GM23338 (cell line): ENCODE data around the gene SEMA3C. TPM values are rescaled to one million over a fixed set of nuclear protein-coding genes. Genes with fewer than 3 reads are reported as not detected.

Experiments
- ATAC-seq: fragments of 200-7000 bp; cut with Tn5 transposase; 3 replicates; pipeline ENCODE4 v1.9.1; 2020
- DNase-seq: peaks from one replicate; pipeline ENCODE4 v3.0.0-alpha.2; 2015; ENCODE audit warnings: low spot score
- H2AFZ ChIP-seq: fragments of 200-600 bp; sonication (generic); 2 replicates; pipeline ENCODE4 v1.8.0; 2016; ENCODE audit warnings: antibody characterized with exemption, mild to moderate bottlenecking, moderate library complexity
- H3F3A ChIP-seq: fragments of 200-600 bp; sonication (generic); replicated peaks from 2 replicates; pipeline ENCODE4 v1.8.0; 2017; ENCODE audit warnings: antibody characterized with exemption, mixed run types, low read depth
- H3K27ac ChIP-seq: fragments of 200-600 bp; sonication (generic); 2 replicates; pipeline ENCODE4 v1.6.1; 2016; ENCODE audit warnings: low read depth
- H3K27me3 ChIP-seq: fragments of 200-600 bp; sonication (generic); 2 replicates; pipeline ENCODE4 v1.8.0; 2016; ENCODE audit warnings: mild to moderate bottlenecking, mixed run types, moderate library complexity; ENCODE audit not compliant: insufficient read depth
- H3K36me3 ChIP-seq: fragments of 200-600 bp; sonication (generic); 2 replicates; pipeline ENCODE4 v1.8.0; 2016; ENCODE audit warnings: mild to moderate bottlenecking; ENCODE audit not compliant: insufficient read depth
- H3K4me1 ChIP-seq: fragments of 200-600 bp; sonication (generic); 2 replicates; pipeline ENCODE4 v1.8.0; 2016; ENCODE audit warnings: mild to moderate bottlenecking, moderate library complexity; ENCODE audit not compliant: insufficient read depth
- H3K4me2 ChIP-seq: fragments of 200-600 bp; sonication (generic); 2 replicates; pipeline ENCODE4 v1.7.1; 2017; ENCODE audit warnings: mixed run types
- H3K4me3 ChIP-seq: fragments of 200-600 bp; sonication (generic); 2 replicates; pipeline ENCODE4 v1.6.1; 2016; ENCODE audit warnings: mixed run types
- H3K79me2 ChIP-seq: fragments of 200-600 bp; sonication (generic); replicated peaks from 2 replicates; pipeline ENCODE4 v1.8.0; 2017; ENCODE audit warnings: mild to moderate bottlenecking; ENCODE audit not compliant: insufficient read depth
- H3K9me2 ChIP-seq: fragments of 200-600 bp; sonication (generic); 2 replicates; pipeline ENCODE4 v1.8.0; 2017; ENCODE audit not compliant: insufficient read depth
- H4K20me1 ChIP-seq: fragments of 200-600 bp; sonication (generic); replicated peaks from 2 replicates; pipeline ENCODE4 v1.8.0; 2017; ENCODE audit warnings: mild to moderate bottlenecking; ENCODE audit not compliant: insufficient read depth
- H3K27ac Mint-ChIP-seq: 2 replicates; pipeline ENCODE4 v1.8.0; 2020; ENCODE audit warnings: inconsistent platforms, mild to moderate bottlenecking, moderate library complexity, mixed read lengths
- H3K27me3 Mint-ChIP-seq: 3 replicates; pipeline ENCODE4 v1.8.0; 2022; ENCODE audit warnings: low read depth, mild to moderate bottlenecking, moderate library complexity, mixed read lengths, inconsistent platforms; ENCODE audit not compliant: insufficient read depth, poor library complexity
- H3K36me3 Mint-ChIP-seq: 3 replicates; pipeline ENCODE4 v1.8.0; 2021; ENCODE audit warnings: low read depth, mild to moderate bottlenecking, inconsistent platforms, moderate library complexity, mixed read lengths
- H3K4me1 Mint-ChIP-seq: 3 replicates; pipeline ENCODE4 v1.8.0; 2020; ENCODE audit warnings: mild to moderate bottlenecking, inconsistent platforms, mixed read lengths
- H3K4me3 Mint-ChIP-seq: 3 replicates; pipeline ENCODE4 v1.8.0; 2021; ENCODE audit warnings: moderate library complexity, mild to moderate bottlenecking, inconsistent platforms, mixed read lengths
- H3K9me3 Mint-ChIP-seq: 3 replicates; pipeline ENCODE4 v1.8.0; 2020; ENCODE audit warnings: moderate library complexity, mild to moderate bottlenecking, inconsistent platforms, mixed read lengths
- CREB1 ChIP-seq: fragments of 250-450 bp; sonication (Bioruptor Pico); IDR thresholded peaks from 2 replicates; pipeline ENCODE4 v1.5.0; 2020; ENCODE audit warnings: low read depth, mild to moderate bottlenecking, moderate library complexity
- CTCF ChIP-seq, 2 experiments: fragments of 200-600 bp in 1 of 2; sonication (generic) in 1 of 2; conservative IDR thresholded peaks; 2 replicates each; pipeline versions ENCODE4 v1.5.1 to v1.6.1; 2016 to 2017; ENCODE audit warnings: antibody characterized with exemption in 2 of 2, low read depth in 2 of 2, mild to moderate bottlenecking in 2 of 2, moderate library complexity in 1 of 2
- EZH2 ChIP-seq: fragments of 200-600 bp; sonication (generic); IDR thresholded peaks from one replicate; pipeline ENCODE4 v1.8.0; 2017; ENCODE audit warnings: antibody characterized with exemption, mild to moderate bottlenecking, low read depth; ENCODE audit not compliant: unreplicated experiment
- EZH2phosphoT487 ChIP-seq: fragments of 200-600 bp; sonication (generic); IDR thresholded peaks from one replicate; pipeline ENCODE4 v1.8.1; 2018; ENCODE audit warnings: antibody characterized with exemption; ENCODE audit not compliant: unreplicated experiment
- JUNB ChIP-seq: IDR thresholded peaks from one replicate; pipeline ENCODE4 v1.6.1; 2016; ENCODE audit warnings: antibody characterized with exemption; ENCODE audit not compliant: unreplicated experiment
- NANOG ChIP-seq: IDR thresholded peaks from 2 replicates; pipeline ENCODE4 v1.6.1; 2016; ENCODE audit warnings: antibody characterized with exemption, borderline replicate concordance
- POLR2AphosphoS5 ChIP-seq: IDR thresholded peaks from 2 replicates; pipeline ENCODE4 v1.6.1; 2016; ENCODE audit warnings: antibody characterized with exemption, low read depth
- REST ChIP-seq: IDR thresholded peaks from one replicate; pipeline ENCODE4 v1.6.1; 2018; ENCODE audit warnings: antibody characterized with exemption; ENCODE audit not compliant: unreplicated experiment
- STAT1 ChIP-seq: IDR thresholded peaks from one replicate; pipeline ENCODE4 v1.6.1; 2016; ENCODE audit warnings: antibody characterized with exemption; ENCODE audit not compliant: unreplicated experiment
- ZNF114 ChIP-seq: fragments of 250-450 bp; sonication (Bioruptor Pico); IDR thresholded peaks from 2 replicates; pipeline ENCODE4 v1.5.0; 2020; ENCODE audit warnings: mild to moderate bottlenecking, moderate library complexity
- ZNF331 ChIP-seq: fragments of 250-450 bp; sonication (Bioruptor Pico); IDR thresholded peaks from 2 replicates; pipeline ENCODE4 v1.5.0; 2020; ENCODE audit warnings: low read depth, mild to moderate bottlenecking, moderate library complexity
- polyA plus RNA-seq: library from polyadenylated mRNA; unstranded; fragments of >200 nt; fragmentation: Nextera tagmentation; extraction: Ambion mirVana; gene quantifications from 2 replicates; pipeline ENCODE4 v1.2.1, GENCODE V29; 2016
- total RNA-seq: library from RNA; depleted of rRNA; stranded (reverse); fragments of >200 nt; shearing (Covaris generic); gene quantifications from 2 replicates; pipeline ENCODE4 v1.2.3, GENCODE V29; 2014
- TF ChIP-seq, protein P1 (sequence below): fragments of 250-450 bp; sonication (Bioruptor Pico); IDR thresholded peaks from 2 replicates; pipeline ENCODE4 v1.5.0; 2020; ENCODE audit warnings: mild to moderate bottlenecking, moderate library complexity
- TF ChIP-seq, protein P2 (sequence below): IDR thresholded peaks from 2 replicates; pipeline ENCODE4 v1.6.1; 2016; ENCODE audit warnings: antibody characterized with exemption

Gene SEMA3C
- total and polyA plus RNA-seq, 2 experiments from 2014 or later, result 1.0 to 3.5 TPM

DNA sequence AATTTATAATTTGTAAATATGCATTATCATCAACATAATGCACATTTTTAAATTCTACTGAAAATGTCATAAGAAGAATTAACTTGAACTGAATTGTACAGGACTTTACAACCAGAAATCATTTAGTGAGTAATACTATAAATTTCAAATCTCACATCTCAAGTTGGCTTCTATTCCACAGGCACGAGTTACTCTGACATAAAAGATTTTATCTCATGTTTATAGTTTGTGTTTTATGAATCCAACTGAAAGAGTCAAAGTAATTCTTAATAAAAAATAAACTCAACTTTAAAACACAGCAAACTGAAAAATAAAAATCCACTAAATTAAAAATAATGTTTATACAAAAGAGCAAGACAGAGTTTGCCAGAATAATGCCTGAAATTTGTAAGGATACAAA is 151.2 kb downstream of the SEMA3C start:
- Histone ChIP-seq H3K27ac (no peak overlapping the region), H4K20me1 (no peaks in the 10 kb centered on the region), H3K36me3 (no peaks in the 10 kb centered on the region), H3K4me1 (peaks cover 24% of the 10 kb centered on the region), H3F3A (no peaks in the 10 kb centered on the region), H3K4me3 (no peak overlapping the region), H3K4me2 (no peak overlapping the region), H3K27me3 (no peaks in the 10 kb centered on the region), H2AFZ (no peak overlapping the region), H3K79me2 (no peaks in the 10 kb centered on the region), H3K9me2 (no peaks in the 10 kb centered on the region)
- DNase-seq (no peak), ATAC-seq (no peak)
- TF ChIP-seq EZH2phosphoT487 (no peak), POLR2AphosphoS5 (no peak), JUNB (no peak), ZNF114 (CRISPR knock-in tag) (no peak), CREB1 (CRISPR knock-in tag) (no peak), REST (no peak), NANOG (no peak), EZH2 (no peak), ZNF331 (CRISPR knock-in tag) (no peak), STAT1 (no peak), CTCF (conservative IDR thresholded peaks at IDR 0.05; ENCODE audit: low read depth in 2 of 2) (no peak)
- TF ChIP-seq, protein P1, sequence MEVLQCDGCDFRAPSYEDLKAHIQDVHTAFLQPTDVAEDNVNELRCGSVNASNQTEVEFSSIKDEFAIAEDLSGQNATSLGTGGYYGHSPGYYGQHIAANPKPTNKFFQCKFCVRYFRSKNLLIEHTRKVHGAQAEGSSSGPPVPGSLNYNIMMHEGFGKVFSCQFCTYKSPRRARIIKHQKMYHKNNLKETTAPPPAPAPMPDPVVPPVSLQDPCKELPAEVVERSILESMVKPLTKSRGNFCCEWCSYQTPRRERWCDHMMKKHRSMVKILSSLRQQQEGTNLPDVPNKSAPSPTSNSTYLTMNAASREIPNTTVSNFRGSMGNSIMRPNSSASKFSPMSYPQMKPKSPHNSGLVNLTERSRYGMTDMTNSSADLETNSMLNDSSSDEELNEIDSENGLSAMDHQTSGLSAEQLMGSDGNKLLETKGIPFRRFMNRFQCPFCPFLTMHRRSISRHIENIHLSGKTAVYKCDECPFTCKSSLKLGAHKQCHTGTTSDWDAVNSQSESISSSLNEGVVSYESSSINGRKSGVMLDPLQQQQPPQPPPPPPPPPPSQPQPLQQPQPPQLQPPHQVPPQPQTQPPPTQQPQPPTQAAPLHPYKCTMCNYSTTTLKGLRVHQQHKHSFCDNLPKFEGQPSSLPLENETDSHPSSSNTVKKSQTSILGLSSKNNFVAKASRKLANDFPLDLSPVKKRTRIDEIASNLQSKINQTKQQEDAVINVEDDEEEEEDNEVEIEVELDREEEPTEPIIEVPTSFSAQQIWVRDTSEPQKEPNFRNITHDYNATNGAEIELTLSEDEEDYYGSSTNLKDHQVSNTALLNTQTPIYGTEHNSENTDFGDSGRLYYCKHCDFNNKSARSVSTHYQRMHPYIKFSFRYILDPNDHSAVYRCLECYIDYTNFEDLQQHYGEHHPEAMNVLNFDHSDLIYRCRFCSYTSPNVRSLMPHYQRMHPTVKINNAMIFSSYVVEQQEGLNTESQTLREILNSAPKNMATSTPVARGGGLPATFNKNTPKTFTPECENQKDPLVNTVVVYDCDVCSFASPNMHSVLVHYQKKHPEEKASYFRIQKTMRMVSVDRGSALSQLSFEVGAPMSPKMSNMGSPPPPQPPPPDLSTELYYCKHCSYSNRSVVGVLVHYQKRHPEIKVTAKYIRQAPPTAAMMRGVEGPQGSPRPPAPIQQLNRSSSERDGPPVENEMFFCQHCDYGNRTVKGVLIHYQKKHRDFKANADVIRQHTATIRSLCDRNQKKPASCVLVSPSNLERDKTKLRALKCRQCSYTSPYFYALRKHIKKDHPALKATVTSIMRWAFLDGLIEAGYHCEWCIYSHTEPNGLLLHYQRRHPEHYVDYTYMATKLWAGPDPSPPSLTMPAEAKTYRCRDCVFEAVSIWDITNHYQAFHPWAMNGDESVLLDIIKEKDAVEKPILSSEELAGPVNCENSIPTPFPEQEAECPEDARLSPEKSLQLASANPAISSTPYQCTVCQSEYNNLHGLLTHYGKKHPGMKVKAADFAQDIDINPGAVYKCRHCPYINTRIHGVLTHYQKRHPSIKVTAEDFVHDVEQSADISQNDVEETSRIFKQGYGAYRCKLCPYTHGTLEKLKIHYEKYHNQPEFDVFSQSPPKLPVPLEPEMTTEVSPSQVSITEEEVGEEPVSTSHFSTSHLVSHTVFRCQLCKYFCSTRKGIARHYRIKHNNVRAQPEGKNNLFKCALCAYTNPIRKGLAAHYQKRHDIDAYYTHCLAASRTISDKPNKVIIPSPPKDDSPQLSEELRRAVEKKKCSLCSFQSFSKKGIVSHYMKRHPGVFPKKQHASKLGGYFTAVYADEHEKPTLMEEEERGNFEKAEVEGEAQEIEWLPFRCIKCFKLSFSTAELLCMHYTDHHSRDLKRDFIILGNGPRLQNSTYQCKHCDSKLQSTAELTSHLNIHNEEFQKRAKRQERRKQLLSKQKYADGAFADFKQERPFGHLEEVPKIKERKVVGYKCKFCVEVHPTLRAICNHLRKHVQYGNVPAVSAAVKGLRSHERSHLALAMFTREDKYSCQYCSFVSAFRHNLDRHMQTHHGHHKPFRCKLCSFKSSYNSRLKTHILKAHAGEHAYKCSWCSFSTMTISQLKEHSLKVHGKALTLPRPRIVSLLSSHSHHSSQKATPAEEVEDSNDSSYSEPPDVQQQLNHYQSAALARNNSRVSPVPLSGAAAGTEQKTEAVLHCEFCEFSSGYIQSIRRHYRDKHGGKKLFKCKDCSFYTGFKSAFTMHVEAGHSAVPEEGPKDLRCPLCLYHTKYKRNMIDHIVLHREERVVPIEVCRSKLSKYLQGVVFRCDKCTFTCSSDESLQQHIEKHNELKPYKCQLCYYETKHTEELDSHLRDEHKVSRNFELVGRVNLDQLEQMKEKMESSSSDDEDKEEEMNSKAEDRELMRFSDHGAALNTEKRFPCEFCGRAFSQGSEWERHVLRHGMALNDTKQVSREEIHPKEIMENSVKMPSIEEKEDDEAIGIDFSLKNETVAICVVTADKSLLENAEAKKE (CRISPR knock-in tag), result no peak
- TF ChIP-seq, protein P2, sequence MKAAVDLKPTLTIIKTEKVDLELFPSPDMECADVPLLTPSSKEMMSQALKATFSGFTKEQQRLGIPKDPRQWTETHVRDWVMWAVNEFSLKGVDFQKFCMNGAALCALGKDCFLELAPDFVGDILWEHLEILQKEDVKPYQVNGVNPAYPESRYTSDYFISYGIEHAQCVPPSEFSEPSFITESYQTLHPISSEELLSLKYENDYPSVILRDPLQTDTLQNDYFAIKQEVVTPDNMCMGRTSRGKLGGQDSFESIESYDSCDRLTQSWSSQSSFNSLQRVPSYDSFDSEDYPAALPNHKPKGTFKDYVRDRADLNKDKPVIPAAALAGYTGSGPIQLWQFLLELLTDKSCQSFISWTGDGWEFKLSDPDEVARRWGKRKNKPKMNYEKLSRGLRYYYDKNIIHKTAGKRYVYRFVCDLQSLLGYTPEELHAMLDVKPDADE, result no peak
- no peak overlapping the region for H3K27ac Mint-ChIP-seq
- peaks cover 50% of the 10 kb centered on the region for H3K4me1 Mint-ChIP-seq
- no peaks in the 10 kb centered on the region for H3K36me3 Mint-ChIP-seq
- peaks cover 23% of the 10 kb centered on the region for H3K27me3 Mint-ChIP-seq
- no peaks in the 10 kb centered on the region; the same call in 2 of the 3 replicates for H3K9me3 Mint-ChIP-seq
- no peak overlapping the region for H3K4me3 Mint-ChIP-seq
